CD4-positive, alpha-beta T cell treated with Interleukin-6 at 100 ng/mL for 8 hours (primary cell): ENCODE data around the gene TMEM250.

Experiments used
- DNase-seq: peaks from one replicate; pipeline ENCODE4 v3.0.0-alpha.2; 2020; ENCODE audit warnings: mixed read lengths, low spot score

The TMEM250 gene

DNA sequence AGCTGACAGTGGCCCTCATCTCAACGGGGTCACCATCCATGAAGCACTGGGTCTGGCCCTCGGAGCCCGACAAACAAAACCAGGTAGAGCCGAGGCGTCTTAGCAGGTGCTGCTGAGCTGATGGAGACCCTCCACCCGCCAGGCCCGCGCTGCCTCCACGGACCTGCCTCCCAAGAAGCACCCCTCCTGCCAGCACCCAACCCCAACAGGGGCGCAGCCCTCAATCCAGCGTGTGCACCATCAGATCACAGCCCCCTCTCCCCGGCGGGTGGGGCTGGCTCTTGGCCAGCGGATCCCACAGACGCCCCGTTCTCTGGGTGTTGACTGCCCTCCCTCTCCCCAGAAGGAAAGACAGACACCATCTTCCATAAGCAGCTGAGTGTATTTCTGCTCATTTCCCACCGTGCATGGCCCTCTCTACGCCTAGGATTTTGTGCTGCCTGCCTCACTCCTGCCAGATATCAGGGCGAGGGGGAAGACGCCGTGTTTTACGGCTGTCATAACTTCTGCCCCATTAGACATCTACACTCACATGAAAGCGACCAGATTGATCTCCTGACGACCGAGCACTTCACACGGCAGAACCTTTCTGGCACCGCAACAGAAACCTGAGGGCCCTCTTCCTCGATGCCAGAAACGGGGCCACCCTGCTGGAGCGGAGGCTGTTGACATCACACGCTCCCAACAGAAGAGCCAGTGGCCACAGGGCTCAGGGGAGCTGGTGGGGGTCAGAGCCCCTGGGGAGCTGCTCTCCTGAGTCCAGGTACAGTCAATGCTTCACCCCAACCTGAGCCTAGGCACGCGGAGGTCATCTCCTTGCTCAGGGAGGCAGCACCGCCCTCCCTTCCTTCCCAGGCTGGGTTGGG lies 35.9 kb downstream of the TMEM250 start:
- no peak for DNase-seq

GRCh38 chr9:136081826-136082495 lies 36.7 kb downstream of the TMEM250 start:
- DNase-seq = no peak

DNA sequence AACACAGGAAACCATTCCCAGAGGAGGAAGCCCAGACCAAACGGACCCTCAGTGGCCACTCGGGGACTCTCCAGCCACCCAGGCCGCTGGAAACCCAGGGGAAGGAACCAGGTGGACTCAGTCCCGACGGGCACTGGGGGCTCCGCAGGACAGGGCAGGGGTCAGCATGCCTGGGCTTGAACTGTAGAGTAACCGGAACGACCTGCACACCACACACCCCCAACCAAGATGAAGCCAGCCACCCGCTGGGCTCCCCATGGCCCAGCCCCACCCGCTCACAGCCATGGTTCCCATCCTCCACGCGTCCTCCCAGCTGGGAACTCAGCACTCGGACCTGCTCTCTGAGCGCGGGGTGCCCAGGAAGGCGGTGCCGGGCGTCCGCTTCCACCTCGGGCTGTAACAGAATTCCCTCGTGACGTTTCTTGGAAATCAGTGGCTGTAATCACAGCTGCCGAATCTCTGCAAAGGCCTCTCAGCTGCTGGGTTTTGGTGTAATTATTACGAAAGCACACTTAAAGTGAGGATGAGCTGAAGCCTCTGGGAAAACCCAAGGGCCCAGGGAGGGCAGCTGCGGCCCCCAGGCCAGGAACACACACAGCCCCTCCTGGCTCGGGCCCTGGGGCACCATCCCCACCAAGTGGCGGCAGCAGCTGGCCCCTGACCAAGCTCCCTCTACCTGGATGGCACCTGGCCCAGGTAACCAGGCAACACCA lies 37.4 kb downstream of the TMEM250 start:
- DNase-seq = no peak

DNA sequence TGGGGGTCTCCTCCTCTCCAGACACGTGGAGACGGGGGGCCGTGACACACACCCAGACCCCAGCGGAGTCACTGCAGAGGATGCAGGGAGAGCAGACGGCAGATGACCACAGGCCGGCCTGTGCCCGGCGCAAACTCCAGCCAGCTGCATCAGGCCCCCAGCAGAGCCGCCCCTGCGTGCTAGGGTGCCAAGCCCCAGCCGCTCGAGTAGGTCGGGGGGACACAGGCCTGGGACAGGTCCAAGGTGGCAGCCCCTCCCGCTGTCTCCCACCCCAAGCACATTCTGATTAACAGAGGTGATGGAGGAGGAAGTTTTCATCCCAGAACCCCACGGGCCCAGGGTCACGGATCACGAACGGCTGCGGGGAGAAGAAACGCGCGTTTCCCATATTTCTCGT lies 38.0 kb downstream of the TMEM250 start:
- no peak for DNase-seq

DNA sequence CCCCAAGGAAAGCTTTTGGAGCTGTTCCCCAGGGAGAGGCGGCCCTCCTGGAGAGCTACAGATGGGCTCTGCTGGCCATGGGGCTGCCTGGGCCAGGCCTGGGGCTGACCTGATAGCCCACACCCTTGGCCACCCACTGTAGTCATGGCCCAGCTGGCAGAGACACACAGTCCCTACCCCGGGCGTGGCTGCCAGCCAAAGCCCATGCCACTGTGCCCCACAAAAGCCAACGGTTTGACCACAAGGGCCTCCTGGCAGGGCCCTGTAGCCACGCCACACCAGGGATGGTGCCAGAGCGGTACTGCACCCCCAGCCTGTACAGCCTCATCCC lies 38.8 kb downstream of the TMEM250 start:
- DNase-seq = no peak

DNA sequence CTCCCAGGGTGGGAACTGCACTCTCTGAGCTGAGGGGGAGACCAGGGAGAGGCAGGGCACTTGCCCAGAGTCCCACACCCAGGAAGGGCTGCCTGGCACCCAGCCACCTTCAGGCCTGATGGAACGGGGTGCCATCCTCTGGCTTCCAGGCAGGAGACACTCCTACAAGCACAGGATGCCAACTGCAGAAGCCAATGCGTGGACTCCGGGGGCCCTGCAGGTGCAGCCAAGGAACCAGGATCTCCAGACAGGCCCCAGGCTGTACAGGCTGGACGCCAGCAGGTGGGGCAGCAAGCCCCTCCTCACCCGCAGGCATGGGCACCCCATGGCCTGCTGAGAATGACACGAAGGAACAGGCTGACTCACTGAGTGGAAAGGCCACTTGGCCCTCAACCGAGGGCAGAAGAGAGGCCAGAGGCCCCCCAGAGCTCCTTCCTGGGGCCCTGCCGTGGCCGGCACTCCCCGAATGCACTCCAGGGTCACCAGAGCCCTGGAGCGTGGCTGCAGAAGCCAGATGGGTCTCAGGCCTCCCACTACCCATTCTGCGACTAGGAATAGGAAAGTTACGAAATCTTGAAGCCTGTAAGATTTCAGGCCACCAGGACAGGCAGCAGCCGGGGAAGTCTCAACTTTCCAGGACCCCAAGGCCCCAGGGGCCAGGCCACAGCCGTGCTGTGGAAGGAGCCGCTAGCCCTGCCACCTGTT lies 39.3 kb downstream of the TMEM250 start:
- DNase-seq = no peak

DNA sequence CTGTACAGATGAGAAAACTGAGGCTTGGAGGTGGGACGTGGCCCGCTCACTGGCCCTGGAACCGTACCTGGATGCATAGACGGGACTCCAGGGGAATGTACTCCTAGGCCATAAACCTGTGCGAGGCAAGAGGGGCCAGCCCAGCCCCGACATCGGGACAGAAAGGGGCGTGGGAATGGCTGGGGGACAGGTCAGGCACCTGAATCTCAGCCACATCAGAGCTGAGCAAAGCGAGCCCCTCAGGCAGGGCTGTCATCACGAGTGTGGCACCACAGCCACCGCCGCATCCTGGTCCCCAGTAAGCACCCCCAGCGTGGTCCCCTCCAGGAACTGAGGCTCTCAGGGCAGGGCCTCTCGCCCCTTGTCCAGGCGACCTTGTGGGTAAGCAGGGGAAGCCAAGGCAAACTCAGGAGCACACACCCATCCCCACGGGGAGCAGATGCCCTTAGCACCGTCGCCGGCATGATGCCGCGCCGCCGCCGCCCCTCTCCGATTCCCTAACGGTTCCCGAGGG lies 40.1 kb downstream of the TMEM250 start:
- no peak for DNase-seq

DNA sequence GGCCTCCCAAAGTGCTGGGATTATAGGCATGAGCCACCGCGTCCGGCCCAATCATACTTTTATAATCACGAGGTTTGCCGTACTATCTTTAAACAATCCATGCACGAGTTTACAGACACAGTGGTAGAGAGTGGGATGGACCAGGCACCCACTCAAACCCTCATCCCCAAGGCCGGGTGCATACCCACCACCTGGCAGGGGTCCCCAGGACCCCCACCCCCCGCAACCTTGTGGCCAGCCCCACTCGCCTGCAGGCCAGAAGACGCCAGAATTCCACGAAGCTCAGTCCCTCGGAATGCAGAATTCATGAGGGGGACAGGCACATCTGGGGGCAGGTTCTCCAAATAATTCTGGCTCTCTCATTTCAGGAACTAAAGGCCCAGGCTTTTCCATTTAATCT lies 40.7 kb downstream of the TMEM250 start:
- no peak for DNase-seq

GRCh38 chr9:136077491-136077890 lies 41.2 kb downstream of the TMEM250 start:
- no peak for DNase-seq

DNA sequence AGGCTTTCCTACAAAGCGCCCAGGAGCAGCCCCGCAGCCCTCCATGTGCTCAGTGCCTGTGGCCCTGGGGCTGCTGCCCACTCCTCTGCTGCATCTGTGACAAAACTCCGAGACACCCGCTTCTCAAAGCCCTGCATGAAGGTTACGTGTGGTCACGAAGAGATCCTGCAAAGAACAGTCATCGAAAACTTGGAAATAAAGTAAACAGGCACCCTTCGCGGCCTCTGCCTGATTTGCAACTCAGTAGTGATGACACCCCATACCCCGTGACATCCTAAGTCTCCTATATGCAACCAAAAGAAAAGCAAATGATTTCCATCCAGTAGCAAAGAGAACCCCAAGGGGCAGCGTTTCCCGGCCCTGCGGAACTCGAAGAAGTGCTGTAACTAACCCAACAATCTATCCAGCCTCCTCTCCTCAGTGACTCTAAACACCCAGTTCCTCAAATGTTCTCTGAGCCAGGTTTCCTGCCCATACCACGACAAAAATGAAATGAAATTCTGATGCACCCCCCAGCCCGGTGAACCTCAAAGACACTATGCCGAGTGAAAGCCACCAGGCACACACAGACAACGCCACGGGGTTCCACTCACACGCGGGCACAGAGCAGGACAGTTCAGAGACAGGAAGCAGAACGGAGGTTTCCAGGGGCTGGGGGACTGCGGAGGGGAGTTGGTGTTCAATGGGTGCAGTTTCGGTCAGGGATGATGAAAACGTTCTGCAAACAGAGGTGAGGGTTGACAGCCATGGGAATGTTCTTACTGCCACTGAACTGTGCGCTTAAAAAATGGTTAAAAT lies 42.6 kb downstream of the TMEM250 start:
- DNase-seq = no peak

- DNase-seq = no peak
Measured at GRCh38 chr9:136075134-136075841, 43.4 kb downstream of the TMEM250 start.

DNA sequence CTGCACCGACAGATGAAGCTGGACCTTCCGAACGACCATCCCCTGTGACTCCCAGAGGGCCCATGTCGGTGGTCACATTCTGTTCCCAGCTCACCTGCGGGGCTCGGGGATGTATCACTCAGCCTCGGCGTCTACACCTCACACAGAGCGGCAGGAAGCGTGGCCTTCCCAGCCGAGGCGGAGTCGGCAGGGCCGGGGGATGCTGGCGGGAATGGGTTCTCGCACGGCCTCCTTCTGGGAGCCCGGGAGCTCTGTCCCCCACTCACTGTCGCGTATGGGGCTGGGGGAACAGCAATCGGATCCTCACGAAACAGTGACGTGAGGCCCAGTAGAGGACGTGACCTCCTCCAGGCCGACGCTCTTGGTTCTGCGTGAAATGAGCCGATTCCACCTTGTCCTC lies 44.0 kb downstream of the TMEM250 start:
- no peak for DNase-seq
